Bronchial epithelial cell (primary cell): ENCODE data around the gene SCAPER. TPM values are rescaled to one million over a fixed set of nuclear protein-coding genes. Genes with fewer than 3 reads are reported as not detected.

Experiments used
- DNase-seq: peaks from one replicate; pipeline ENCODE4 v3.0.0-alpha.2; 2010; ENCODE audit warnings: low read depth
- FAIRE-seq: peaks from 2 replicates; lab custom pipeline; 2011; peaks lifted over from hg19 to GRCh38; lab: Jason Lieb, UNC
- H3K27me3 ChIP-seq: 2 replicates; pipeline ENCODE4 v1.5.1; 2011; ENCODE audit warnings: low read length; ENCODE audit not compliant: control insufficient read depth, insufficient read depth
- H3K36me3 ChIP-seq: 2 replicates; pipeline ENCODE4 v1.5.1; 2011; ENCODE audit warnings: low read length; ENCODE audit not compliant: control insufficient read depth, insufficient read depth
- H3K4me3 ChIP-seq: 2 replicates; pipeline ENCODE4 v1.5.1; 2011; ENCODE audit warnings: mild to moderate bottlenecking, low read depth, low read length, control low read depth
- total RNA-seq: library from RNA; depleted of rRNA; stranded (reverse); fragments of >200 nt; gene quantifications from 2 replicates; pipeline ENCODE4 v1.2.1, GENCODE V29; 2014
- TF ChIP-seq, protein P1 (sequence below): IDR thresholded peaks from 2 replicates; pipeline ENCODE4 v1.5.1; 2011; ENCODE audit warnings: mild to moderate bottlenecking, moderate library complexity, low read length, control low read depth, inconsistent platforms; ENCODE audit not compliant: insufficient read depth, severe bottlenecking

SCAPER gene
- total RNA-seq, 1 donor from 2014 or later: 6.3 TPM

DNA sequence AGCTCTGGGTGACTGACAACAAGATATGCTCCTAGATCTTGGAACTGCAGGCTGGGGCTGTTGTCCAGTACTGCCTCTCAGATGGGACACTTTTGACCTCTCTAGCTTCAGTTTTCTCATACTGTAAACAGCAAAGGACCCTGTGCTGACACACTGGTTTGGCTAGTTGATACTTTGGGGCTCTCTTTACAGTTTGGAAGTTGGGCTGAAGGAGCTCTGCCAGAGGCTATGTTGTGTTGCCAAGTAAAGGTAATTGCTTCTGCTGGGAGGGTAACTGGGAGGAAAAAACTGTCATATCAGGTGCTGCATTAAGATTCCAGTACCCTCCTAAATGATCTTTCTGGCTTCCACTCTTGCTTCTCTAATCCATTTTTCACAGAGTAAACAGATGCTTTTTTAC, 514.6 kb downstream of the SCAPER start:
- DNase-seq (no peak), FAIRE-seq (peak; percentile 32)
- Histone ChIP-seq H3K36me3 (no peaks in the 10 kb centered on the region), H3K27me3 (no peaks in the 10 kb centered on the region), H3K4me3 (no peak overlapping the region)
- TF ChIP-seq, protein P1, sequence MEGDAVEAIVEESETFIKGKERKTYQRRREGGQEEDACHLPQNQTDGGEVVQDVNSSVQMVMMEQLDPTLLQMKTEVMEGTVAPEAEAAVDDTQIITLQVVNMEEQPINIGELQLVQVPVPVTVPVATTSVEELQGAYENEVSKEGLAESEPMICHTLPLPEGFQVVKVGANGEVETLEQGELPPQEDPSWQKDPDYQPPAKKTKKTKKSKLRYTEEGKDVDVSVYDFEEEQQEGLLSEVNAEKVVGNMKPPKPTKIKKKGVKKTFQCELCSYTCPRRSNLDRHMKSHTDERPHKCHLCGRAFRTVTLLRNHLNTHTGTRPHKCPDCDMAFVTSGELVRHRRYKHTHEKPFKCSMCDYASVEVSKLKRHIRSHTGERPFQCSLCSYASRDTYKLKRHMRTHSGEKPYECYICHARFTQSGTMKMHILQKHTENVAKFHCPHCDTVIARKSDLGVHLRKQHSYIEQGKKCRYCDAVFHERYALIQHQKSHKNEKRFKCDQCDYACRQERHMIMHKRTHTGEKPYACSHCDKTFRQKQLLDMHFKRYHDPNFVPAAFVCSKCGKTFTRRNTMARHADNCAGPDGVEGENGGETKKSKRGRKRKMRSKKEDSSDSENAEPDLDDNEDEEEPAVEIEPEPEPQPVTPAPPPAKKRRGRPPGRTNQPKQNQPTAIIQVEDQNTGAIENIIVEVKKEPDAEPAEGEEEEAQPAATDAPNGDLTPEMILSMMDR: no peak

DNA sequence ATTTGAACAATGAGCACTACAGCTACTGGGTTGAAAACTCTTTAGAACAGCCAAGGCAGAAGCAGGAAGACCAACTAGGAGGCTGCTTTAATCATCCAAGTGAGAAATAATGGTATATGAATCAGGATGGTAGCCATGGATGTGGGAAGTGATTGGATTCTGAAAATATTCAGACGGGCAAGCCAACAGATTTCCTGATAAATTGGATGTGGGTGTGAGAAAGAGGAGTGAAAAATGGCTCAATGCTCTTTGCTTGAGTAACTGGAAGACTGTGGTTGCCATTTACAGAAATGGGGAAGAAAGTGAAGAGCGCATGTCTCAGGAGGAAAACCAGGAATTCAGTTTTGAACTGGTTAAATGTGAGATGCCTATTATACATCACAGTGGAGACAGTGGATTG, 518.2 kb downstream of the SCAPER start:
- DNase-seq (no peak), FAIRE-seq (no peak)
- Histone ChIP-seq H3K36me3 (no peaks in the 10 kb centered on the region), H3K27me3 (no peaks in the 10 kb centered on the region), H3K4me3 (no peak overlapping the region)
- TF ChIP-seq, protein P1: no peak

DNA sequence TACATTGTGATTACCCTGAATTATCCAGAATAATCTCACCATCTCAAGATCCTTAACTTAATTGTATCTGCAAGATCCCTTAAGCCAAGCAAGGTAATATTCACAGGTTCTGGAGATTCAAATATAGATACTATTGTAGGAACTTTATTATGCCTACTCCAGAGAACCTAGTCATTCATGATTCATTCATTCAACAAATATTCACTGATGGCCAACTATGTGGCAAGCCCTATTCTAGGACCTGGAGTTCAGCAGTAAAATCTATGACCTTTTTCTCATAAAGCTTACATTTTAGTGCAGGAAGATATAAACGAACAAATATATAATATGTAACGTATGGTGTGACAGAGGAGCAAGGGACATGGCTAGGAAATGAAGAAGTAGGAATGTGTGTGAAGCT, 519.0 kb downstream of the SCAPER start:
- TF ChIP-seq, protein P1: no peak
- Histone ChIP-seq H3K36me3 (no peaks in the 10 kb centered on the region), H3K4me3 (no peak overlapping the region), H3K27me3 (no peaks in the 10 kb centered on the region)
- DNase-seq (peak; percentile 29), FAIRE-seq (no peak)

DNA sequence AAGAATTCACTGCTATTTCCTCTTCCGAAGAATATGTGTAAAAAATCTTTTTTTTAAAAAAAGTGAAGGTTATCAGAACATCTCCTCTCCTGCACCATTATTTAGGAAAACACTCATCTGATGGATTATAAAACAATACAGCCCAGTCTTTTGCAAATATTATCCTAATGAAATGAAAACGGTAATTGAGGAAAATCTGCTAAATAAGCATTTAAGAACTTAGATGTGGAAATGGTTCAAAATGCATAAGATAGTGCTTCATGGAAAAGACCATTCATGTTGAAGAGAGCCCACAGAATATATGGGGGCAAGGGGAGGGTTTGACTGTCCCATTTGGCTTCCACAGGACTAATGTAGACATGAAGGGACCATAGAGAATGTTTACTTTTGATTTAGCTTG, 520.7 kb downstream of the SCAPER start:
- H3K27me3 ChIP-seq: no peaks in the 10 kb centered on the region
- H3K36me3 ChIP-seq: no peaks in the 10 kb centered on the region
- TF ChIP-seq, protein P1: no peak
- FAIRE-seq (no peak), DNase-seq (no peak)
- no peak overlapping the region for H3K4me3 ChIP-seq

DNA sequence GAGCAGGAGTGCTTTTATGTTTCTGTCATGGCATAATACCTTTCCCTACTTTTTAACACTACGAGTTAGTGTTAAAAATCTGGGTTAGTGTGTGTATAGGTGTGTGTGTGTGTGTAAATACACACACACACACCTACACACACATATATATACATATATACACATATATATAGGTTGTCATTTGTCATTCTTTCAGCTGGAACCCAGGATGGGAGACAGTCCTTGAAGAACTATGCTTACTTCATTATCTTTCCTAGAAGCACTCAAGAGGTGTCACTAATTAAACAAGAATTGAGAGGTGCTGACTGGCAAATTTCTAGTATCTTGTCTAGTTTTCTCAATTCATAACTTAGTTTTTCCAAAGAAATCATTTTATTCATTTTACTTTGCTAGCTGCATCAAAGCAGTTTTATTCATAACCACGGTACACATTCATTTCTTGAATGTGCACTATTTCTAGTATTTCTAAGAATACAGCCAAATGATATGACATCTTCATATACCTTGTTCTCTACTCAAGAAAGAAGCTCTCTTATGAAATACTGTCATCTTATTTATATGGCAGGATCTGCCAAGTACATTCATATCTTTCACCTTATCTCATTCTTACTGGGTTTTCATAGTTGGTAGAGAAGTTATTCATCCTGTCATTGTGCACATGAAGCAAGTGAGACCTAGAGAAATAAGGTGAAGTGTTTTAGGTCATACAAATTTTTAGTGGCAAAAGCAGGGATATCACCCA, 522.0 kb downstream of the SCAPER start:
- Histone ChIP-seq H3K36me3 (no peaks in the 10 kb centered on the region), H3K4me3 (no peak overlapping the region), H3K27me3 (no peaks in the 10 kb centered on the region)
- no peak for FAIRE-seq
- no peak for DNase-seq
- TF ChIP-seq, protein P1: no peak

DNA sequence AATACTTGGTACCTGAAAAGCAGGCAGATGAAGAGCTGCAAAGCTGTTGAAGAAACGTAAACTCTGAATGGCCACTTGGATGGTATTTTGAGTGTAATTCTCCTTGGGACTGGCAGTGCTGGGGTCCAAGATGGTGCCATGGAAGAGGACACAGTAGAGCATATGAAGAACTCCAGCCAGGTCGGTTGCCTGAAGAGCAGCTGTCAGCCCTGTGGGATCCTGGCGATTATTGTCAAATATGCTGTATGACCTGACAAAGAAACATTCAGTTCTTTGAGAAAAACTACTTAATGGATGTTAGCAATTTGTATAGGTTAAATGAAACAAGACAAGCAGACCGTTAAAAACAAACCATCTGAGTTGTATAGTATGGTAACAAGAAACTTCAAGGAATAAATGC, 523.8 kb downstream of the SCAPER start:
- no peak overlapping the region for H3K4me3 ChIP-seq
- DNase-seq (no peak), FAIRE-seq (no peak)
- TF ChIP-seq, protein P1: no peak
- H3K36me3 ChIP-seq: no peaks in the 10 kb centered on the region
- H3K27me3 ChIP-seq: no peaks in the 10 kb centered on the region
